Limb (tissue), 2 donors: Measurements from ENCODE around the gene KRT74.
"Not testable (repeated sequence)": the region's sequence is repeated elsewhere in the genome, so short reads cannot be mapped to it uniquely, and the experiment has no call there.

Source experiments
- DNase-seq, 2 donors: peaks; one replicate each; pipeline ENCODE4 v3.0.0-alpha.2; 2016; ENCODE audit errors: extremely low spot score in 2 of 2

KRT74 gene

DNA sequence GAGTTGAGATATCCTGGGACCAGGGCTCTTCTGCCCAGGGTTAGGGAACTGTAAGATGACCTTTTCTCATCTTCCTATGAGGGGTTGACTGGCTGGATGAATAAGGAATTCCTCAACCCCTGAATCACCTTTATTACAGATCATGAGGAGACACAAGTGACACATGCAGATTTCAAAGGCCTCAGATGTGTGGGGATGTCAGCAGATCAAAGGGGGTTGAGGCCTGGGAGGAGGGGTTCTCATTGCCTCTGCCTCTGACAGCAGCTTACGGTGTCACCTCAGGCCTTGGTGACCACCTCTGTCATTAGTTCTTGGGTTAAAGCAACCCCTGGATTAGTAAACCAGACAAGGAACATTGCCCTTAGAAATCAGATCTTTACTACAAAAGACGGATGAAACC is 29.7 kb upstream of the KRT74 start:
- DNase-seq: no peak

DNA sequence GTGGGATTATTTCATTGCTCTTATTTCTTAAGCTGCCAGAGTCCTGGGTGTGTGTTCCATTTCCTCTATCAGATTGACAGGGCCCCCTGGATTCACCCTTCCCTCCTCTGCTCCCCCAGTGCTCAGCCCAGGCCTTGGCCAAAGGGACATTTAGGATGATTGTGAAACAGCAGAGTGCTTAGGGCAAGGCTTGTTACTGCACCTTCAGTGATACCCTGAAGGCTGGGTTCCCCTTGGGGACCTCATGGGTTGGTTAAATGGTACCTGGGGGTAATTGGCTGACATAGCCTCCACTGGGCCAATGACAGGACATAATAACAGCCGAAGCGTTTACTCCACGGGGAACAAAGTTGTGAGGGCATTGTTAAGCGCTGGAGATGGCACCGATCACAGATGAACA is 28.9 kb upstream of the KRT74 start:
- no peak for DNase-seq

DNA sequence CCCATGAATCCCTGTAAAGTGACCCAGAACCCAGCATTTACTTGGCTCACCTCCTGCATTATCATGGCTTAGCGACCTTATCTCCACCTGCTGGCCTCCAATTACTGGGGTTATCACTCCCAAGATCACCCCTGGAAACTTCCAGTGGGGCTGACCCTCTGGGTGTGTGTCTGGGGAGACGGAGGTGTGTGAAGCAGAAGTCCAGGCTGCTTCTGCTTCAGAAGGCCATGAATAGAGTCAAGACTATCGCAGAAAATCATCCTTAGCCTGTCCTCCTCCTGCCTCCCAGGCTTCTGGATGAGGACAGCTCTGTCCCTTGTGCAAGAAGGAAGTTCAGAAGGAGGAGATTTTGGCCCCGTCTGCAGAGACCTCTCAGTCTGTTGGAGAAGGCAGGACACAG is 28.0 kb upstream of the KRT74 start:
- DNase-seq: no peak

DNA sequence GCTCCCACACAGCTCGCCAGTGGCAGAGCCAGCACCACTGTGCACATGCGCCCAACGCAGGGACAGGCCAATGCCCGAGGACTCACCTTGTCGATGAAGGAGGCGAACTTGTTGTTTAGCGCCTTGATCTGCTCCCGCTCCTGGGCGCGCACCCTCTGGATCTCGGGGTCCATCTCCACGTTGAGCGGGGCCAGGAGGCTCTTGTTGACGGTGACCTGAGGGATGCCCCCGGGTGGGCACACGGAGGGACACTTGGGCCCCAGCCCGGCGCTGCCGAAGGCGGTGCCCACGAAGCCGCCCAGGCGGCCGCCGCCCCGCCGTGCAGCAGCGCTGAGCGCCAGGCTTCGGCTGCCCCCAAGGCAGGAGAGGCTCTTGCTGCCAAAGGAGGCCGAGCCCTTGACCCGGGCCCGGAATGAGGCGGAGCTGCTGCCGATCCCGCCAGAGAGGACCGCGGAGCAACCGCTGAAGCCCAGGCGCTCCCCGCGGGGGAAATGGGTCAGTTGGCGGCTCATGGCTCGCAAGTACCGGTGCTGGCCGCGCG is 27.4 kb upstream of the KRT74 start, which contains the start of gene KRT72:
TSS of gene KRT72 (minus strand) at position 523 of the 541 bp plus-strand sequence. CDS start at position 512, 11 bp downstream.
- DNase-seq: no peak

DNA sequence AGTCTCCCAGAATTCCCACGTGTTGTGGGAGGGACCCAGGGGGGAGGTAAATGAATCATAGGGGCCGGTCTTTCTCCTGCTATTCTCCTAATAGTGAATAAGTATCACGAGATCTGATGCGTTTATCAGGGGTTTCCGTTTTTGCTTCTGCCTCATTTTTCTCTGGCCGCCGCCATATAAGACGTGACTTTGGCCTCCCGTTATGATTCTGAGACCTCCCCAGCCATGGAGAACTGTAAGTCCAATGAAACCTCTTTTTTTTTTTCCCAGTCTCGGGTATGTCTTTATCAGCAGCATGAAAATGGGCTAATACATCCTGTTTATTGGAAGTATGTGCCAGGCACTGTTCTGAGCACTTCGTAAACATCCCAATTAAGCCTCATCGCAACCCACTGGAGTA is 26.8 kb upstream of the KRT74 start:
- no peak for DNase-seq

DNA sequence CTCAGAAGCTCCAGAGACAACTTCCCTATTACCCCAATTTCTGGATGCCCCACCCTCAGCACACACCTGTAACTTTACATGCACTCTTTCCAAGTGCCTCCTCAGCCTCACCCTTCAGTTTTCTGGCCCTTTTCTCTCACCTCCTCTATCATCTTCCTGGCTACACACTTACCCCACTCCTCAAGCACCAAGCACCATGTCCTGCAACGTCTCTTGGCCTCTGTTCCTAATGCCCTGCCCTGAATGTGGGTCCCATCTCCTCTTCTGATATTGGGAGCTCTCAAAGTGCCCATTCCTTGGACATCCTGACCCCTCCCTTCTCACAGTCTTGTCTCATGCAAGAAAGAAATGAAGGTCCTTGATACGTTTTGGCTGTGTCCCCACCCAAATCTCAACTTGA is 26.4 kb upstream of the KRT74 start:
- DNase-seq: no peak

DNA sequence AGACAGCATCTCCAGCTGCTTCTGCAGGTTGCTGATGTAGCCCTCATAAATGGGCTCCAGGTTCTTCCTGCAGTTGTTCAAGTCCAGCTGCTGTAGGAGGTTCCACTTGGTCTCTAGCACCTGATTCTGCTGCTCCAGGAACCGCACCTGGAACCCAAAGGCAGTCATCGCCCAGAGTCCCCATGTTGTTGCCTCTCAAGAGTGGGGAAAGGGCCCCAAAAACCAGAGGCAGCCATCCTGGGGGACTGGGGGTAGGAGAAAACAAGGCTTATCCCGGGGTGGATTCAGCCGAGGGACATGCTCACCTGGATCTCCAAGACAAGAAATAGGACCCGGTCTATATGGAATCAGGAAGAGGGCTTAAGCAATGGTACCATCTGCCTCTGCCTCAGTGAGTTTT is 25.3 kb upstream of the KRT74 start:
- no peak for DNase-seq

DNA sequence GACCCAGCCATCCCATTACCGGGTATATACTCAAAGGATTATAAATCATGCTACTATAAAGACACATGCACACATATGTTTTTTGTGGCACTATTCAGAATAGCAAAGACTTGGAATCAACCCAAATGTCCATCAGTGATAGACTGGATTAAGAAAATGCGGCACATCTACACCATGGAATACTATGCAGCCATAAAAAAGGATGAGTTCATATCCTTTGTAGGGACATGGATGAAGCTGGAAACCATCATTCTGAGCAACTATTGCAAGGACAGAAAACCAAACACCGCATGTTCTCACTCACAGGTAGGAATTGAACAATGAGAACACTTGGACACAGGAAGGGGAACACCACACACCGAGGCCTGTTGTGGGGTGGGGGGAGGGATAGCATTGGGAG is 20.6 kb upstream of the KRT74 start:
- DNase-seq: not testable (repeated sequence)

DNA sequence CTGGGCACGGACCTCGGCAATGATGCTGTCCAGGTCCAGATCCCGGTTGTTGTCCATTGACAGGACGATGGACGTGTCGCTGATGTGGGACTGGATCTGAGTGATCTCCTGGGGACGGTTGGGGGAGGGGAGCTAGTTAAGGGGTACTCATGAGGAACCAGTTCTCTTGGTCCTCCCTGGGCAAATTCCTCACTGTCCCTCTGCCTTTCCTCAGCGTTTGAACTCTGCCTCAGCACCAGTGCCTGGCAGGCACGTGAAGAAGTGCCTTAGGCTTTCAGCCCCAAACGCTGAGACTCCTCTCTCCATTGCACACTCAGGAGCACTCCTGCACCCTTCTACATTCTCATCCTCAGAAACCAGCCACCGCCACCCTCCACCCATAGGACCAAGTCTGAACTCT is 17.9 kb upstream of the KRT74 start:
- DNase-seq: no peak

DNA sequence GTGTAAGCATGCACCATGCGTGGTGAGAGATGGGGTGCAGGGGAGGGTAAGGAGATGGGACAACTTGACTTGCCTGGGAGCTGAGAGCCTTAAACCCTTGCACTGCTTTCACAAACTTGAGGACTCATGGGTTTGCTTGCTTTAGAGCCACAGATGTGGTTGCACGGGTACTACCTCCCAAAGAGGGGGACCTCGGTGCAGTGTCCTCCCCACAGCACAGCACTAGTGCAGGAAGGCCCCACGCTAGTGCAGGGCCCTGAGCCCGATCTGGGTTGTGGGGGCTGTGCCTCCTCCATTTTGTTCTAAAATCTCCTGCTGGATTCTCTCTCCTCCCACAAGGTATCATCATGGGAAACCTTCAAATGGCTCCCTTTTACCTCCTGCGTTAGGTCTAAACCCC is 16.4 kb upstream of the KRT74 start:
- no peak for DNase-seq

DNA sequence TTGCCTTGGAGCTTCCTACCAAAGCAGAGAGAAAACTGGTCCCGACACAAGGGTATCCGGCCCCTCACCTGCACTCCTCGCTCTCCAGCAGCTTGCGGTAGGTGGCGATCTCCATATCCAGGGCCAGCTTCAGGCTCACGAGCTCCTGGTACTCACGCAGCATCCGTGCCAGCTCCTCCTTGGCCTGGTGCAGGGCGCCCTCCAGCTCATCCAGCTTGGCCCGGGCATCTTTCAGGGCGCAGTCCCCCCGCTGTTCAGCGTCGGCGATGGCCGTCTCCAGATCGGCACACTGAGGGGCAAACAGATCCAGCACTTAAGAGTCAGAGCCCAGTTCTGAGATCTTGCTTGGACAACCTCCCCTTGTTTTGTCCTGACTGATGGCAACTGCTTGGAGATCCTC is 13.9 kb upstream of the KRT74 start:
- no peak for DNase-seq

DNA sequence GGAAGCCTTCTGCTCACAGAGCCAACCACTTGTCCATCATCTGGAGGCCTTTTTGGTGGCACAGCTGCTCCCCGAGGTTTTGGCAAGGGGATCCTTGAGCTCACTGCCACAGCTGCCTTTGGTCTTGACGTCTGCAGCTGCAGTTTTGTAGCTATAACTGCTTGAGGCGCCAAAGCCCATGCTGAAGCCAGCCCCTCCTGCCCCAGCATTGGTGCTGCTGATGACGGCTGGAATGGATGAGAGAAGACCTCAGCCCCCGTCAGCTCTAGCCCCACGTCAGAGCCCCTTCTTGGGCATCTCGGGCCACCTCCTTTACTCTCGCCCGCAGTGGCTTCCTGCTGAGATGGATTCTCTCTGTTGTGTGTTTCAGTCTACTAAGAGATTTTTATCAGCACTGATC is 12.3 kb upstream of the KRT74 start:
- peak in 1 of 2 donors; percentile 15 for DNase-seq

DNA sequence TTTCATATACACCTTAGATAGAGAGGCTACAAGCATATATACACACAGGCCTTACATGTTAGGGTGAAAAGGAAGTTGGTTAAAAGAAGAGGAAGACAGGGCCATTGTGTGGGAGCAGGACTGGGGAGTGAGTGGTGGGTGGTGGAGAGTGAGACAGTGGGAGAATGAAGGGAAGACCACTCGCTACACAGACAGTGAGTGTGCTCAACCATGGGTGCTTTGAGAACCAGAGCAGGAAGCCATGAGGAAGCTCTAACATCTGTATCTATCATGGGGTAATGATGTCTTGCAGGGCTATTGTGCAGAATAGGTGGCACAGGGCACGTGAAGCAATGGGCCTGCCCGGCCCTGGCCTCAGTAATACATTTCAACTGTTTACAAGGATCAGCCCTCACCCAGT is 11.4 kb upstream of the KRT74 start:
- DNase-seq: no peak

DNA sequence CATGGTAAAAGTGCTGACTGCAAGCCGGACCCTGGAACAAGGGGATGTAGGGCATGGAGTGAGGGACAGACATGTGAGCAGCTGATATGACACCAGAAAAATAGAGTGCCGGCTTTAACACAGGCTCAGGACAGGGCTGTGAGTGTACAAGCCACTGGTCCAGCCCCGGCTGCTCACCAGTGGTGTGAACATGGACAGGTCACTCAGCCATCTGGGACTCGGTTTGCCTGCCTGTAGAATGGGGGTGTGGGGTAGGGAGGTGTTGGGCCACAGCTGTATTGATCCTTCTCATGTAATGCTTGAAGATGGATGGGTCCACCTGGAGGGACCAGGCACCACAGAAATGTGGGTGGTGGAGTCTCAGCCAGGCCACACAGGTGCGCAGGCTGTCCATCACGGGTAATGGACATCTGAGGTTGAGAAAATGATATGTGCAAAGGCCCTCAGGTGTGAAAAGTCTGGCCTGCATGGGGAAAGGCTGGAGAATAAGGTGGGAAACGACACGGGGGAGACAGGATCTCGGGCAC is 10.6 kb upstream of the KRT74 start:
- no peak for DNase-seq

DNA sequence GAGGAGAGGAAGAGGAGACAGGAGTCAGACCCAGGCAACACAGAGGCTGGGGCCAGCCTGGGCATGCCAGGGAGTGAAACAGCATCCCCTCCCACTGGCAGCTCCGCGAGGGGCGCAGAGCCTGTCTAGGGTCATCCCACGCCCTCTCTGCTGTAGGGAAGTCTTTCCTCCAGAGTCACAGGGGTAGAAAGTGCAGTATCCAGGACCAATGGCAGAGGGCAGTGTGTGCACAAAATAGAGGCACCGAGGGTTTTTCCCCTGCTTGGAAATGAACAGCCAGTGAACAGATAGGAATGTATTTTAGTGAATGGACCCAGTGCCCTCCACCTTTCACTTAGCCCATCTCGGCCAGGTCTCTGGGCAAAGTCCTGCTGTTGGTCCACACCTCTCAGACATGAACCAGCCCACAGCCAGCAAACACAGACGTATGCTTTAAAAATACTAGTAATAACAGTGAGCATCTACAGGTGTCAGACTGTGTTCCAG is 9.4 kb upstream of the KRT74 start:
- peak; percentile 38 to 69 for DNase-seq

DNA sequence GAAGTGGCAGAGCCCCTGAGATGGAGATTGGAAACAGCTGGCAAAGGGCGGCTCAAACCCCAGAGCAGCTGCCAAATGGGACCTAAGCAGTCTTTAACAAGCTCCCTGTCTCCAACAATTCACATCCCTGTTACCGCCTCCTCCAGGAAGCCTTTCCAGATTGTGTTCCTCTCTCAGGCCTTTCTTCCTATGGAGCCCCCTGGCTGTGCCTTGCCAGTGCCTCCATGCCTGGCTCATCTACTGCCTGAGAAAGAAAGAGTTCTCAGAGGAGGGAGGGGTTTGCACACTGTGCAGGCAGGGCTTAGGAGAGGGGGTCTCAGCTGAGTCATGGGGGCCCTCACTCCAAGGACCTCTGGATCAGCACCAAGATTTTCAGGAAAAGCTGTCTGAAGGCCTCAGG is 8.8 kb upstream of the KRT74 start:
- DNase-seq: no peak

DNA sequence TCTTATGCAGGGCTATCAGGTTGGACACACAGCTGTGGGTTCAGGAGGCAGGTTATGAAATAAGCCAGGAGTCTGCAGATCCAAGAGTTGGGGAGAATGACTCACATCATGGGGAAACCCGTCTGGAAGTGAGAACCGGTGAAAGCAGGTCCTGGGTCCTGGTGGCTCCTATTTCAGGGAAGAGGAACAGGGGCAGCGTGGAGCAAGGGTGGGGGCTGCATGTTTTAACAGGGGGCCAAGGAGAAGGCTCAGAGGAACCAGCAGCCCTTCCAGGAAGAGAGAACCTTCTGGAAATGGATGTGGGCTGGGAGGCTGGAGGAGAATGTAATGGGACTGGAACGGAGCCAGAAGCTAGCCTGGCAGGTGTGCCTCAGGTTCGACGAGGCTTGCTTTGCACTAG is 7.8 kb upstream of the KRT74 start:
- no peak for DNase-seq

DNA sequence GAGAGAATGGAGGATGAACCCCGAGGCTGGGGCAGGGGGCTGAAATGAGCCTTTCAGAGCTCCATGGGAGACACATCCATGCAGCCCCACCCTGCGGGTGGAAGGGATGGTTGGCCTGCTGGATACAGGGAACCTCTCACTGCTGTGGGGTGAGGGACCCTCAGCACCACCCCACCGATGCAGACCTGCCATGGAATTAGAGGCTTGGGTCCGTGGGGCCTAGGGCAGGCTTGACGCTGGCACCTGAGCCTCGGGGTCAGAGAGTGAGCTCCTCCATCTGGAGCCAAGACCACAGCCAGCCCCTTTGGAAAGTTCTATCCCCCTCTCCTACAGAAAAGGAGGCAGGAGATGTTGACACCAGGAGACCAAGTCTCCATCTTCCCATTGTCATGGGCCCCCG is 7.4 kb upstream of the KRT74 start:
- DNase-seq: no peak

DNA sequence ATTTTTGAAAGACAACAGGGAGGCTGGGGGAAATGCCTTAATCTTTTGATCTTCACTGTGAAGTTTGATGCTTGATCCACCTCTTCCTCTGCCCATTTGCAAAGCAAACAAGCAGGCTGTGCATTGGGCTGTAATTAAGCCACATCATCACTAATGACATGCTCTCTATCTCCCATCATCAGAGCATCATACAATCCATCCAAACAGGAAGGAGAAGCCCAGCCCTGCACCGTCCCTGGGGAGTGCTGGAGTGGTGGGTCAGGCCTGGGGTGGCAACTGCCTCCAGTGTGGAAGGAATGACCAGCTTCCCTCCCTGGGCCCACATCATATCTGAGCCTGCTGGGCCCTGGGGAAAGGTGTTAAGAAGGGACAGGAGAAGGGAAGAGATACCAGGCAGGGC is 6.9 kb upstream of the KRT74 start:
- DNase-seq: no peak

DNA sequence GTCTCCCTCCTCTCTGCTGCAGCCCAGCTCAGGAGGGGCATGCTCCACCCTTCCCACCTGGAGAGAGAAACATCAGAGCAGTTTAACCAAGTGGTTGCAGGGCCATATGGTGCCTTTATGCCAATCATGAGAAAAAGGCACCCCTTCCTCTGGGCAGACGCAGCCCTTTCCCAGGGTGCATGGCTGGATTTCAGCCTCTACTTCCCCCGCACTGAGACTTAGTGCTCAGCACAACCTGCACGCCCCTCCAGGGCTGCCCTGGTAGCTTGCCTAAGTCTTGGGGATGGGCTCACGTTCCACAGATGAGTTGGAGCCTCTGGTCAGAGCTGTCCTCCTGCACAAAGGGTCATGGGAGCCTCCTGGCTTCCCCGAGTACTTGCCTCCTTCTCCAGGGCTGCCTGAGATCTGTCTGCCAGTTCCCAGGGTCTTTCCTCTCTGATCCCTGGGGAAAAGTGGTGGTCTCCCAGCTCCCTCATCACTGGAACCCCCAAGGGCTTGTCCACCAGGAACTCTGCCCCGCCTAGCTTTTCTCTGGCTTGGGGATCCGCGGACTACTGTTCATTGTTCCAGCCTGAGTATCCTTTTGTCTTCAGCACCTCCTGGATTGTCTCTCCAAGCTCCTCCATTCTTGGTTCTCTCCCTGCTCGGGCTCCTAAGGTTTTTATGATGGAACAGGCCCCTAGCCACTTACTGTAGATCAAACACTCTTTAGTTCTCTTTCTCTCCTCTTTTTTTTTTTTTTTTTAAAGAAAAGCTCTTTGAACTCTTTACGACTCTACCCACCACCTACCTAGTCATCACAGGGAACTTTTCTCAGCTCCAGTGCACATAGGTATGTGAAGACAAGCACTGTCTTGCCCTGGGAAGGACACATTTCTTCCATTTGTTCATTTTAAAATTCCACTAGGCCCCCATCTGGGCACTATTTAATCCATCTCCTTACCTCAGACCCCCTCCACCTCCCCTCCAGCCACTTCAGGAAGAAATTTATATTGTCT is 6.1 kb upstream of the KRT74 start:
- DNase-seq: no peak

DNA sequence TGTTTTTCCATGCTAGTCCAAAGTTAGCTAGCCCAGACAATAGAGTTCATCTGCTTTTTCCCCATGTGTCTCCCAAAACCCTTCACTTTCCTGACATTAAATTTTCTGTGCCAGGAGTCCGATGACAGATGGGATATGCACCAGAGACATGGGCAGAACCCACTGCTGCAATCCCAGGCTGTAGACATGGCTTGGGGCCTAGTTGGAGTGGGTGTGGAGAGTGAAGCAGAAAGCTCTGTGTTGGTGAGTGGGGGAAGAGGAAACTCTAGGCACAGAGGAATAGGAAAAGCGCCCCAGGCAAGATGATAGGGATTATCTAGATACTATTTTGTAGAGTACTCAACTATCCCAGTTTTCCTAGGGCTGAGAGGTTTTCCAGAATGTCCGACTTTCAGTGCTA is 4.8 kb upstream of the KRT74 start:
- DNase-seq: no peak

DNA sequence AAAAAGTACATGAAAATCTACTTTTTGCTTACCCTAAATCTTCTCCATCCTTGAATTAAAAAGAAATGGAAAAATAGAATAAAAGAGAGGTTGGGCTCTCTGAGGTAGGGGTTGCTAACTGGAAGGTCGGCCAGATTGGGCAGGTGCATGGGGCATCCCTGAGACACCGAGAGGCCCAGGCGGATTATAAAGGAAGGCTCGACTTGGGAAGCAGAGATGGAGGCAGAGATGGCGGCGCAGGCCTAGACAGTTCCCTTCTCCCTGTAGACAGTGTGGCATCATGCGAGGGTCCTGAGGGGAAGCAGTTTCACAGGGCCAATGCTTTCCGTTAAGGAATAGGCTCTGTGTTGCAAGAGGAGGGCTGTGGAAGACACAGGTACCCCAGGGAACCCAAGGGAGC is 3.7 kb upstream of the KRT74 start:
- no peak for DNase-seq

DNA sequence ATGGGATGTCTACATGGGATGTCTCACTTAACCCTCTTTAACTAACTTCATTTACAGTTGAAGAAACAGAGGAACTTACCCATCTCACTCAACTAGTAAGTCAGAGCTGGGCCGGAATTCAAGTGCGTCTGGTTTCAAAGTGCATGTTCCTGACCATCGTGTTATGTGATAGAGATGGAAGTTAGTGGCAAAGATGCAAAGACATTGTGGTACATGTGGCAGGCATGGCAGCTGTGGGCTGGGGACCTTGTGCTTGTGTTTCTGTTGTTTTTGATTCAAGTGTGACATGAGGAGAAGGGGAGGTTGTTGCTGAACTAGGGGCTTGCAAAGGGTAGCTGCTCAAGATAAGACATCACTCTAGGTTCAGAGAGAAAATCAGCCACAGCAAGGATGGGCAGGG is 2.3 kb upstream of the KRT74 start:
- no peak for DNase-seq
